Measurements from ENCODE around the gene LTA4H. TPM values are rescaled to one million over a fixed set of nuclear protein-coding genes. Genes with fewer than 3 reads are reported as not detected.

Gene LTA4H
- total RNA-seq, 6 experiments from 2014 or later: 19.0 to 32.5 (median 27.1) TPM

DNA sequence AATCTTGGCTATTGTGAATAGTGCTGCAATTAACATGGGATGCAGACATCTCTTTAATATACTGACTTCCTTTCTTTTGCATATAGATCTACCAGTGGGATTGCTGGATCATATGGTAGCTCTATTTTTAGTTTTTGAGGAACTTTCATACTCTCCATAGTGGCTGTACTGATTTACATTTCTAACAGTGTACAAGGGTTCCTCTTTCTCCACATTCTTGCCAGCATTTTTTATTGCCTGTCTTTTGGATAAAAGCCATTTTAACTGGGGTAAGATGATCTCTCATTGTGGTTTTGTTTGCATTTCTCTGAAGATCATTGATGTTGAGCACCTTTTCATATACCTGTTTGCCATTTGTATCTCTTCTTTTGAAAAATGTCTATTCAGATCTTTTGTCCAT, 83.9 kb downstream of the LTA4H start:
- H3K27ac ChIP-seq: no peak overlapping the region
- no peaks in the 10 kb centered on the region for H3K9me3 ChIP-seq
- TF ChIP-seq POLR2A (IDR thresholded peaks at IDR 0.05): no peak
- TF ChIP-seq, protein P1, sequence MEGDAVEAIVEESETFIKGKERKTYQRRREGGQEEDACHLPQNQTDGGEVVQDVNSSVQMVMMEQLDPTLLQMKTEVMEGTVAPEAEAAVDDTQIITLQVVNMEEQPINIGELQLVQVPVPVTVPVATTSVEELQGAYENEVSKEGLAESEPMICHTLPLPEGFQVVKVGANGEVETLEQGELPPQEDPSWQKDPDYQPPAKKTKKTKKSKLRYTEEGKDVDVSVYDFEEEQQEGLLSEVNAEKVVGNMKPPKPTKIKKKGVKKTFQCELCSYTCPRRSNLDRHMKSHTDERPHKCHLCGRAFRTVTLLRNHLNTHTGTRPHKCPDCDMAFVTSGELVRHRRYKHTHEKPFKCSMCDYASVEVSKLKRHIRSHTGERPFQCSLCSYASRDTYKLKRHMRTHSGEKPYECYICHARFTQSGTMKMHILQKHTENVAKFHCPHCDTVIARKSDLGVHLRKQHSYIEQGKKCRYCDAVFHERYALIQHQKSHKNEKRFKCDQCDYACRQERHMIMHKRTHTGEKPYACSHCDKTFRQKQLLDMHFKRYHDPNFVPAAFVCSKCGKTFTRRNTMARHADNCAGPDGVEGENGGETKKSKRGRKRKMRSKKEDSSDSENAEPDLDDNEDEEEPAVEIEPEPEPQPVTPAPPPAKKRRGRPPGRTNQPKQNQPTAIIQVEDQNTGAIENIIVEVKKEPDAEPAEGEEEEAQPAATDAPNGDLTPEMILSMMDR (IDR thresholded peaks at IDR 0.05): no peak
- DNase-seq (no peak), ATAC-seq (peak in 1 of 4 donors; percentile 26)
- peaks cover 0 to 16% (median under 1%) of the 10 kb centered on the region in 4 donors for H3K36me3 ChIP-seq
- H3K4me3 ChIP-seq: no peak overlapping the region
- no peaks in the 10 kb centered on the region for H3K27me3 ChIP-seq
- intact Hi-C loops (cut with DNase I): no loop called here
- H3K4me1 ChIP-seq: no peaks in the 10 kb centered on the region

Other genes with a start within 250 kb of the LTA4H start
- gene NTN4, start 244.8 kb downstream of the LTA4H start, total RNA-seq: 10 to 100 TPM; 14.7 to 28.7 (median 18.9) TPM
- gene SNRPF, start 176.6 kb downstream of the LTA4H start, total RNA-seq: 10 to 100 TPM in 3 of 6 experiments, 1 to 10 TPM in 3; 5.8 to 10.4 (median 8.5) TPM
- 1 to 10 TPM in 2 of 6 experiments, under 1 TPM in 4; 0.19 to 1.8 (median 0.89) TPM for gene CCDC38, start 93.0 kb downstream of the LTA4H start, total RNA-seq
- 10 to 100 TPM; 41.4 to 97.8 (median 69.1) TPM for gene AMDHD1, start 92.3 kb downstream of the LTA4H start, total RNA-seq
- 100 to 1,000 TPM in 5 of 6 experiments, 10 to 100 TPM in 1; 95.8 to 190 (median 174) TPM for gene HAL, start 39.2 kb downstream of the LTA4H start, total RNA-seq
- 10 to 100 TPM in 1 of 6 experiments, 1 to 10 TPM in 5; 5.3 to 11.2 (median 5.8) TPM for gene ELK3, start 158.8 kb upstream of the LTA4H start, total RNA-seq